ENCODE measurements around the gene ZNF451.
"Not testable (repeated sequence)": the region's sequence is repeated elsewhere in the genome, so short reads cannot be mapped to it uniquely, and the experiment has no call there.

ZNF451 gene

DNA sequence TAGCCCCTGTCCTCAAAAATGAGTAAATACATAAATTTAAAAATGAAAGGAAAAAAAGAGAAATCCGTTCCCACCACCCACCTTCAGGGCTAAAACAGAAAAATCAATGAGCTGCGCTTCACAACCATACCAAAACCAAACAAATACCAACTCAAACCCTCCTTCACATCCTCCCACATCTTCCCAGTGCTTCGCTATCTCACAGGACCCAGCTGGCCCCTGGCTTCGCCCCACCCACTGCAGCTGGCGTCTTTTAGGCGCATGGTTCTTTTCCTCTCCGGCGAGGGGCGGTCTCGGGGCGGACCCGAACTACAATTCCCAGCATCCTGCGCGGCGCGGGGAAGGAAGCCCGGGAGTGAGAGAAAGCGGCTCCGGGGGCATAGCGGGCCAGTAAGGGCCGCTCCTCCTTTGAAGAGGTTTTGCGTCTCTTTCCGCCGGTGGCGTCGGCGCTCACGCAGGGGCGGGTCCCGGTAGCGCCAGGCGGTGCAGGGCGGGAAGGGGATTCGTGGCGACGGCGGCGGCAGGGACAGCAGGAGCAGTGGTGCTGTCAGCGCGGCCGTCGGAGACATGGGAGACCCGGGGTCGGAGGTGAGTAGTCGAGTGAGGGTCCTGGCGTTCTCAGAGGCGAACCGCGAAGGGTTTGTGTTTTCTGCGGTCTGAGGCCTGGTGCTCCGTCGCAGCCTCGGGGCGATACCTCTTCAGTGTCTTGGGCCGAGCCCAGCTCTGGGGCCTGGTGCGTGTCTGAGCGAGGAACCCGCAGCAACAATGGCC, at the start of gene ZNF451:
Gene ZNF451, plus strand, starts transcription at position 502 of the 771 bp plus-strand sequence. Its CDS starts 66 bp downstream, at position 568.
- DNase-seq (ENCODE audit: low read depth, low spot score): peak; percentile 80

GRCh38 chr6:57044061-57044460, 45.9 kb upstream of the ZNF451 start:
- DNase-seq (ENCODE audit: low read depth, low spot score): not testable (repeated sequence)

More for the DNA sequence above, at the start of gene ZNF451:
- peak within 1 kb of the TSS; percentile 75 for H3K27ac ChIP-seq

GRCh38 chr6:57044568-57044967, 45.4 kb upstream of the ZNF451 start:
- no peak overlapping the region for H3K27ac ChIP-seq
- no peak for DNase-seq (ENCODE audit: low read depth, low spot score)

More at GRCh38 chr6:57044061-57044460, 45.9 kb upstream of the ZNF451 start:
- H3K27ac ChIP-seq: not testable (repeated sequence)

GRCh38 chr6:57046332-57047256, 43.4 kb upstream of the ZNF451 start, which contains the start of gene KIAA1586:
KIAA1586 (plus strand) TSS chr6:57046693; CDS start chr6:57046756, 63 bp downstream.
- peak; percentile 2 for DNase-seq (ENCODE audit: low read depth, low spot score)
- peak within 1 kb of the TSS; percentile 18 for H3K27ac ChIP-seq

DNA sequence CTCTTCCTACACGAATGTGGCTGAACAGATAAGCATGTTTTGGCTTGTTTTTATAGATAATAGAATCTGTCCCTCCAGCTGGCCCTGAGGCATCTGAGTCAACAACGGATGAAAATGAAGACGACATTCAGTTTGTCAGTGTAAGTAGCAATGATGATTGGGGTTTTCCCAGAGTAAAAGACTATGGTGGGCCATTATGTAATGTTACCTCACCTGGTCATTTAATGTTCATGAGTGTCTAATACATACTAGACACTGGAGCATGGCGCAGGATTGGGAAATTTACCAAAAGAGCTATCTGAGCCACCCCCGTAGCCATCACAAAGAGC, 42.8 kb upstream of the ZNF451 start:
- not testable (repeated sequence) for DNase-seq (ENCODE audit: low read depth, low spot score); H3K27ac ChIP-seq

DNA sequence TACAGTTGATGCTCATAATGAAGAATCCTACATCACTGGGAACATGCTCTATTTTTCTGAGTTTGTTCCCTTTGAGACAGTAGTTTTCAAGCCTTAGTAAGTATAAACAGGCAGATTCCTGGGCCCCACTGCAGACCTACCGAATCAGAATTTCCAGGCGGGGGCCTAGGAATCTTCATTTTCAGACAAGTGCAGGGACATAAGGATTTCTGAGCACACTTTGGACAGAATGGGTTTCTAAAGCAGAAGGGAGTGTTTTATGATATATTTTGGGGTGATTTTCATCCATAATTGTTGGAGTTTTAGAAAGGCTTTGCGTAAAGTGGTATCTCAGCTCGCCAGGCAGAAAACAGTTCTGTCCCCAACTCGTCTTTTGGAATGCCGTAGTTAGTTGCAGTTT, 42.1 kb upstream of the ZNF451 start:
- not testable (repeated sequence) for DNase-seq (ENCODE audit: low read depth, low spot score); H3K27ac ChIP-seq

DNA sequence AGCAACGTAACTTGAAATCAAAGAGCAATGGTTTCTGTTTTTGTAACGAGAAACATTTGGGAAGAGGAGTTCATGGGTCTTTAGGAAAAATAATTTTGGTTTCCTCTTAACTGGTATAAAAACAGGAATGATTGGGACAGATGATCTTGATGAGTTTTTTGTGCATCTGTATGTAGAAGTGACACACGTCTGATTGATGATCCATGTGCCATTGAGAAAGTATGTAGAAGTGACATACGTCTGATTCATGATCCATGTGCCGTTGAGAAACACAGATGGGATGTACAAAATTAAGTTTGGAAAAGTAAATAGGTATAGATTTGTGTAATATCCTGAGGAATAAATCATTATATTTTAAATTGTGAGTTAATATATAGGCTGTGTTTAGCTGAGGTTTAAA, 41.4 kb upstream of the ZNF451 start:
- H3K27ac ChIP-seq: no peak overlapping the region

GRCh38 chr6:57063847-57064246, 26.1 kb upstream of the ZNF451 start:
- DNase-seq (ENCODE audit: low read depth, low spot score): no peak
- no peak overlapping the region for H3K27ac ChIP-seq

More for the DNA sequence above, 41.4 kb upstream of the ZNF451 start:
- DNase-seq (ENCODE audit: low read depth, low spot score): no peak

- no peak overlapping the region for H3K27ac ChIP-seq
These were observed 25.2 kb upstream of the ZNF451 start for GRCh38 chr6:57064809-57065208.

GRCh38 chr6:57068061-57068460, 21.9 kb upstream of the ZNF451 start:
- no peak overlapping the region for H3K27ac ChIP-seq
- no peak for DNase-seq (ENCODE audit: low read depth, low spot score)

More at GRCh38 chr6:57064809-57065208, 25.2 kb upstream of the ZNF451 start:
- no peak for DNase-seq (ENCODE audit: low read depth, low spot score)

- DNase-seq (ENCODE audit: low read depth, low spot score): no peak
- H3K27ac ChIP-seq: no peak overlapping the region
These were observed 20.8 kb upstream of the ZNF451 start for GRCh38 chr6:57069228-57069627.

GRCh38 chr6:57069920-57070331, 20.1 kb upstream of the ZNF451 start:
- DNase-seq (ENCODE audit: low read depth, low spot score): no peak
- no peak overlapping the region for H3K27ac ChIP-seq

DNA sequence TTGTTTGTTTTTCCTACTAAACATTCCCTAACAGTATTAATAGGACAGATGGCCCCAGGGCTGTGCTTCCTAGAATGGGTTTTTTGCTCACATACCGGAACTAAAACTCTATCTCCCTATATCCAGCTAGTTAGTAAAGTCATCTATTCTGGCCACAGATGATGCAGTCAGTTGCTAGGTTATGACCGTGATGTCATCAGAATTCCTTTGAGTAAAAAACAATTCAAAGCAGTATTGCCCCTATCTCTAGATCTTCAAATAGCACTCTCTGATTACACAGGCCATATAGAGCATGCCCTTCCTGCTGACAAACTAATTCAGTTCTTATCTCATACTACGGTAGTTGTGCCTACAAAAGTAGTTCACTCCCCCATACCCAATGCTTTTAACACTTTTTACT, 17.9 kb upstream of the ZNF451 start:
- no peak for DNase-seq (ENCODE audit: low read depth, low spot score)
- no peak overlapping the region for H3K27ac ChIP-seq

DNA sequence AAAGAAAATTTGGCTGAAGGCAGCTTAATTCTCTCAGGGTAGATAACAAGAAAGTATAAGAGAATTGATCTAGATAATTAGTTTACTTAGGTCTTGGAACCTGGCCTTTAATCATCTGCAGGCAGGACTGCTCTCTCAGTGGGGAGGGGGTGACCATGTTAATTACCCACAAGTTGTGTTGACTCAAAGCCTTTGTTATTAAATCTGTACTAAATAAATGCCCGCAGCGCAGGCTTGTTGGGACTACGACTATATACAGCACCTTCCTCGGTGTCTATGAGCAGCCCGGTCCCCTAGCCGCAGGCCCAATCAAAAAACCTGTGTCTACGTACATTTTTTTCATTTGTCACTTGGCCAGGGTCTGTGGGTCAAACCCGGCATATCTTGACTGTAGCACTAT, 15.6 kb upstream of the ZNF451 start:
- no peak for DNase-seq (ENCODE audit: low read depth, low spot score)
- H3K27ac ChIP-seq: no peak overlapping the region

DNA sequence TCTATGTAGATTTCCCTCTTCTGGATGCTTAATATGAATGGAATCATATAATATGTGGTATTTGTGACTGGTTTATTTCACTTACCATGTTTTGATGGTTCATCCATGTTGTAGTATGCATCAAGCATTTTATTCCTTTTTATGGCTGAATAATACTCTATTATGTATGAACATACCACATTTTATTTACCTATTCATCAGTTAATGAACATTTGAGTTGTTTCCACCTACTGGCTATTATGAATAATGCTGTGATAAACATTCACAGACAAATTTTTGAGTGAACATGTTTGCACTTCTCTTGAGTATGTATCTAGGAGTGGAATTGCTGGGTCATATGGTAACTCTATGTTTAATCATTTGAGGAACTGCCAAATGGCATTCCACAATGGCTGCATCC, 14.9 kb upstream of the ZNF451 start:
- DNase-seq (ENCODE audit: low read depth, low spot score): no peak
- H3K27ac ChIP-seq: no peak overlapping the region

- no peak overlapping the region for H3K27ac ChIP-seq
- no peak for DNase-seq (ENCODE audit: low read depth, low spot score)
These were observed 11.3 kb upstream of the ZNF451 start for GRCh38 chr6:57078531-57079207.

DNA sequence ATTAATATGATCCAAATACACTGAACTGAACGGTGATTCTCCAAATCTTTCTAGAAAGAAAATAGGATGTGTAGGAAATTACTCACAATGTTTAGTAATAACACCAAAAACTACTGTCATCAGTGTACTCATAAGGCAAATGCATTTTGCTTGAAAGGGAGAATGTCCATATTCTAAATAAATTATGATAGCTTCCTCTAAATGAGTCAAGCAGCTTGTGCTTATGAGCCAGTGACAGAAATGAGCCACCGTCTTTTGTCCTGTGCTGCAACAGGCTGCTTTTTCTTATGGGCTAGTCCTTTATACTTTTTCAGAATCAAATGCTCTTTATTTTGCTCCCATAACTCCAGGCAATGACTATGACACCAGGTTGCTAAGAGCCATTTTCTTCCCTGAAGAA, 4.5 kb upstream of the ZNF451 start:
- DNase-seq (ENCODE audit: low read depth, low spot score): no peak
- H3K27ac ChIP-seq: no peak overlapping the region

DNA sequence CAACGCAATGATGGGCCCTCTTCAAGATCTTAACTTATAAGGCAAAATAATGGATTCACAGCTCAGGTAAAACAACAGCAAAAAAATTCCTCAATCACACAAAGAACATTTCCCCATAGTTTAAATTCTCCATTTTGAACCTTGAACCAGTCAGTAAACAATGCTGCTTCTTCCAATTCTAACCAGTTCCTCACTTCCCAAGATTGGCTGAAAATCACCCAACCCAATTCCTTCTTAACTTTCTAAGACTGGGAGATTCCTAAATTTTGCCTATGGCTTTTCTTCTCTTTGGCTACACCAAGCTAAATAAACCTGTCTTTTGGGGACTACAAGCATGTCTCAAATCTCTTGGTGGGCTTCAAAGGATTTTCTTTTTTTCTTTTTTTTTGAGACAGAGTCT, 3.1 kb upstream of the ZNF451 start:
- no peak for DNase-seq (ENCODE audit: low read depth, low spot score)

GRCh38 chr6:57087916-57088315, 2.1 kb upstream of the ZNF451 start:
- H3K27ac ChIP-seq: no peak overlapping the region
- no peak for DNase-seq (ENCODE audit: low read depth, low spot score)

More for the DNA sequence above, 3.1 kb upstream of the ZNF451 start:
- no peak overlapping the region for H3K27ac ChIP-seq

DNA sequence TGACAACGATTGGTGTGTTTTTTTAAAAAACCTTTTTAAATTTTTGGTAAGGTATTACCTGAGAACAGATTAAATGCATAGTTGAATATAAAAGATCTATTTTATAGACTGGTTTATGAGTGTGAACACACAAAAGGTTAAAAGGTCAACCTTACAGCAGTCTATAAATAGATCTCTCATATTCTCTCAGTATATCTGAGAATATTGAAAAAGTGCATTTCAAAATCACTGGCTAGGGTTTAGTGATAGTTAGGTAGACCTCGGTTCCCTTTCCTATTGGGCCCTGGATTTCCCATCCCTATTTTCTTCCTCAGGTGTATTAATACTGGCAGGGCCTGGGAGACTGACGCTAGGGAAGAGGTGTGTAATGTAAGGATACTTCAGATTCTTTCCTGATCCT, 723 bp upstream of the ZNF451 start:
- no peak for DNase-seq (ENCODE audit: low read depth, low spot score)
- H3K27ac ChIP-seq: peak overlapping the region; percentile 75

Data from epithelial cell of prostate (primary cell).